ENCODE measurements around the gene GSTA2.

GSTA2 gene

DNA sequence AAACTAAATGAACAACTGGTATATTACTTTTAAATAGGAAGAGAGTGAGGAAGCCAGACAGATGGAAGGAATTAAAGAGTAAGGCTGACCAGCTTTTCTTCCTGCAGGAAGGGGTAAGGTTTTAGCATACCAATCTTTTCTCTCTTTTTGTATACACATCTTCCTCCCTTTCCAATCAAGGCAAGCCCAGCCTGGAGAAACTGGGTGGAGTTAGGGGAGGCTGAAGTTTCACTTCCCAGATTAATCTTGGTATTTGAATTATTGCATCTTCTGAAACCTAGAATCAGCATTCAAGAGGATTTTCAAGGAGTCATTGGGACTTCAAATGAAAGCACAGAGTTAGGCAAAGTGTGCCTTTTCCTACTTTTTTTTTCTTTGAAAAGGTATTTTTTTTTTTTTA, 59.2 kb downstream of the GSTA2 start:
- CTCF ChIA-PET, result interaction anchor here (1.0 to 1.7 kb wide), 2 partner anchors 11 to 19 kb away, joined by 3 to 5 read pairs; no protein-coding TSS in a partner anchor
- POLR2A ChIA-PET, result no interaction called here
- TF ChIP-seq, protein P1, sequence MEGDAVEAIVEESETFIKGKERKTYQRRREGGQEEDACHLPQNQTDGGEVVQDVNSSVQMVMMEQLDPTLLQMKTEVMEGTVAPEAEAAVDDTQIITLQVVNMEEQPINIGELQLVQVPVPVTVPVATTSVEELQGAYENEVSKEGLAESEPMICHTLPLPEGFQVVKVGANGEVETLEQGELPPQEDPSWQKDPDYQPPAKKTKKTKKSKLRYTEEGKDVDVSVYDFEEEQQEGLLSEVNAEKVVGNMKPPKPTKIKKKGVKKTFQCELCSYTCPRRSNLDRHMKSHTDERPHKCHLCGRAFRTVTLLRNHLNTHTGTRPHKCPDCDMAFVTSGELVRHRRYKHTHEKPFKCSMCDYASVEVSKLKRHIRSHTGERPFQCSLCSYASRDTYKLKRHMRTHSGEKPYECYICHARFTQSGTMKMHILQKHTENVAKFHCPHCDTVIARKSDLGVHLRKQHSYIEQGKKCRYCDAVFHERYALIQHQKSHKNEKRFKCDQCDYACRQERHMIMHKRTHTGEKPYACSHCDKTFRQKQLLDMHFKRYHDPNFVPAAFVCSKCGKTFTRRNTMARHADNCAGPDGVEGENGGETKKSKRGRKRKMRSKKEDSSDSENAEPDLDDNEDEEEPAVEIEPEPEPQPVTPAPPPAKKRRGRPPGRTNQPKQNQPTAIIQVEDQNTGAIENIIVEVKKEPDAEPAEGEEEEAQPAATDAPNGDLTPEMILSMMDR (IDR thresholded peaks at IDR 0.05; ENCODE audit: control extremely low read depth, extremely low read depth, low read depth, missing control alignments), result no peak
- DNase-seq (ENCODE audit: extremely low spot score), result no peak
